H4 (cell line): ENCODE measurements around the gene LCE6A. TPM values are rescaled to one million over a fixed set of nuclear protein-coding genes. Genes with fewer than 3 reads are reported as not detected.
A peak's percentile ranks its signal among the peaks of the same experiment; 100 is the strongest.

Experiments used
- DNase-seq: peaks from one replicate; pipeline ENCODE4 v3.0.0-alpha.2; 2015; ENCODE audit warnings: low spot score
- total RNA-seq: library from RNA; depleted of rRNA; stranded (reverse); fragments of >200 nt; shearing (Covaris generic); gene quantifications from 2 replicates; pipeline ENCODE4 v1.2.3, GENCODE V29; 2014; rRNA removed

The LCE6A gene
- total RNA-seq, 1 experiment from 2014 or later, result not detected

DNA sequence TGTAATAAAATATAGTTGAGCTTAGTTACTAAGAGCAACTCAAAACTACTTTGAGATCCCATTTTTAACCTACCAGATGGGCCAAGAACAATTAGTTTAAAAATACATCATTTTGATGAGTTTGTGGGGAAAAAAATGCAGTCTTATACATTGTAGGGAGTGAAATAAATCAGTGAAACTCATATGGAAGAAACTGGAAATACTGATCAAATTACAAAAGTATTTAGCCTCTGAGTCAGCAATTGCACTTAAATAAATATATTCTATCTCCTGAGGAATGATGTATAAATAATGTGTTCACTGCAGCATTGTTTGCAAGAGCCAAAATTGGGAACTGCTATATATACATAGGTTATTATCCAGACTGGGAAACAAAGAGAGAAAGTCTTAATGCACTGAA is 30.8 kb downstream of the LCE6A start:
- DNase-seq, result no peak

DNA sequence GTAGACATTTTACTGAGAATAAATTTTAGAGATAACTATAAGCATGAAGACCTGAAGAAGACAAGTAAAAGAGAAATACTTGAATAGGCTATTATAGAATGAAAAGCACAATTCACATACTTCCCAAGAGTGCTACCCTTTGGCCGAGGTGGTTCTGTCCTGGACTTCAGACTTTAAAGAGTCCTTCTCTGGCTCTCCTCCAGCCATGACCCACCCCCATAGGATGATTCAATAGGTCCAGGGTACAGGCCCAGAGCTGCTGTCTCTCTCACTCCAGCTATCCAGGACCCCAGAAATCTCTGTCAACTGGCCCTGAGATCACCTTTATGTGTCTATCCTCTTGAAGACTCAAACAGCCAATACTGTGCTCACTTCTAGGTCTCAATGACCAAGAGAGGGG is 34.2 kb downstream of the LCE6A start:
- DNase-seq, result no peak

DNA sequence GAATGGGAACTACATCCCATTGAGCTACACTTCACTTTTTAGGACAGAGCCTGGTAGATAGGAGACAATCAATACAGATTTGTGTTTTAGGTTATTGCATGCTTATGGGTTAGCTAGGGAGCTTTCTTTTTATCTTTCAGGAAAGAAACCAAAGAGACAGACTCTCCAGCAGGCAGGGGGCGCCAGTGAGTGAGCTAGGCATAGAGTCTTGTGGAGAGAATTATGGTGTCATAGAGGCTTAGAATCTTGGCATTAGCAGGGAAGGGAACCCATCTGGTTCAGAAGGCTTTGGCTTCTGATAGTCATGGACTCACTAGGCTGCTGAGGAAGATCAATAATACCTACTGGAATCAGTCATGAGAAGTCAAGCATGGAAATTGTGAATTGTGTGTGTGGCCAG is 35.4 kb downstream of the LCE6A start, which contains the start of gene SMCP:
TSS of gene SMCP (plus strand) at position 281 of the 400 bp plus-strand sequence. CDS start 6,101 bp downstream, outside the sequence.
- DNase-seq, result no peak

DNA sequence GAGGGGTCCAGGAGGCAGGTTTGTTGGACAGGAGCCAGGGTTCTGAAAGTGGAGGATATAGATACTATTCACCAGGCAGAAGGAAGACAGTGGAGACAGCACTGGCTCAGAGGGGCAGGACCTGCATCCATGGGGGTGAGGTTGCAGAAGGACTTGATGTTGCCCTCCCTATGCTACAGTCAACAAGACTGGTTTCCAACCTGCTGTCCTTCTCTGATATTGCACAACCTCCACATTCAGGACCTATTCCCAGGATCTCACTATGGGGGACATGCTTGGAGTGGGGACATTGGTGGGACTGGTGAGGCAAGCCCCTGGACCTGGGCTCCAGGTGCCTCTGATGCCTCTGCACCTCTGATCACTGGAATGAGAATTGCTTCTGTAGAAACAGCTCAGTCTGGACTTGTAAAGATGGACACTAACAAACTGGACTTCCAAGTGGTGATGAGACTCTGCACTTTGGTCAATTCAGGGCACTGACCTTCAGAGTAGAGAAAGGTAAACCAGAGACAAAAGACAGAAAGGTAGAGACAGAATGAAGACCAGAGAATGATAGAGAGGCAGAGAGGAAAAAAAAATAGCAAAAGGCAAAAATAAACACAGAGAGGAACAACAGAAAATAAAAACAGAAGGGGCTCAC is 37.0 kb downstream of the LCE6A start:
- DNase-seq, result no peak

DNA sequence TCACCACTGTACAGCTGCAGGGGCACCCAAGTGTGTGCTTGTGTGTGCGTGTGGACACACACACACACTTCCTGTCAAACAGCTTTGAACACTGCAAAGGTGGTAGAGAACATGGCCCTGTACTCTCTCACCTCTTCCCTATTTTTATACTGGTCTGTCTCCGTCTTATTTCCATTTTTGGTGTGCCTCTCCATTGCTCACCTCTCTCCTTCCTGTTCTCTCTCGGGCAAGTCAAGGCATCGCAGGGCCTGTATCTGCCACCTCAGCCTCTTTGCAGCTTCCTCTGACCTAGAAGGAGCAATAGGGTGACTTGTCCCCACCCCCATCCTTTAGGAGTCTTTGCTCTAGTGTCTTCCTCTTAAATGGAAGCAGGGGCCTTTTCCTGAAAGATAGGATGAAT is 37.7 kb downstream of the LCE6A start:
- DNase-seq, result no peak

DNA sequence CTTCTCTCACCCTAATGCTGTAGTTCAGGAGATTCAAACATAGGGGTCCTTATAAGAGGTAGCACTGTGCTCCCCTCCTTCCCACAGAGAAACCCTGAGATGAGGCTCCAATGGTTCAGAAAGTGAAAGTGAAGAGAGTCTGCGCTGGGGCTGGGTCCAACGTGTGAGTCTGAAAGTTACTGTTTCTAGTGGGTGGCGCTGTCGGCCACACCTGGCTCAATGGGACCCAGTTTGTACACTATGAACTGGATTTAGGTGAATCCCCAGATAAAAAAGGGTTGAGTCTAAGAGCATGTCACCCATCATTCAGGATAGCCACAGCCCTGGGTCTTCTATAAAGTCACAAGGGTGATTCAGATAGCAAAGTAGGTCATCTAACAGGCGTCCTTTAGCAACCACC is 38.3 kb downstream of the LCE6A start:
- DNase-seq, result no peak

DNA sequence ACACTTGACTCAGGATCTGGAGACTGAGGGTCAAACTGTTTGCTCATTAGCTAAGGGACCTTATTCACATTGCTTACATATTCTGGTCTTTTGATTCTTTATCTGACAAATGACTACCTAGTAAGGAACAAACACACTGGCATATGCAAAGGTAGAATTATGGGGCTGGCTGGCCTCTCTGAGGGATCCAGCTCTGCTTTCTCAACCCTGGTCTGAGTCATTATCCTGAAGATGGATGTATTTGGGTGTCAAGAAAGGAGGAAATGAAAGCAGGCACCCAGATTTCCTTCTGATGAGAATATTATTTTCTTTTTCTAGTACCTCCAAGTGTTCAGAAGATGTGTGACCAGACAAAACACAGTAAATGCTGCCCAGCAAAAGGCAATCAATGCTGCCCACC is 41.4 kb downstream of the LCE6A start:
- DNase-seq, result no peak

DNA sequence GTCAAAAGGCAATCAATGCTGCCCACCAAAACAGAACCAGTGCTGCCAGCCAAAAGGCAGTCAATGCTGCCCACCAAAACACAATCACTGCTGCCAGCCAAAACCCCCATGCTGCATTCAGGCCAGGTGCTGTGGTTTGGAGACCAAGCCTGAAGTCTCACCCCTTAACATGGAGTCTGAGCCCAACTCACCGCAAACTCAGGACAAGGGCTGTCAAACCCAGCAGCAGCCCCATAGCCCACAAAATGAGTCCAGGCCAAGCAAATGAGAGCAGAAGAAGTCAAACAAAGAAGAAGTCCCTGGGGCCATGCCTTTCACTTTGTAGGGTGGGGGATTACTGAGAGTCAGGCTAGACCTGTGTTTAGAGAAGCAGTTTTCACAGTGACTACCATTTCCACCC is 41.9 kb downstream of the LCE6A start:
- DNase-seq, result no peak

DNA sequence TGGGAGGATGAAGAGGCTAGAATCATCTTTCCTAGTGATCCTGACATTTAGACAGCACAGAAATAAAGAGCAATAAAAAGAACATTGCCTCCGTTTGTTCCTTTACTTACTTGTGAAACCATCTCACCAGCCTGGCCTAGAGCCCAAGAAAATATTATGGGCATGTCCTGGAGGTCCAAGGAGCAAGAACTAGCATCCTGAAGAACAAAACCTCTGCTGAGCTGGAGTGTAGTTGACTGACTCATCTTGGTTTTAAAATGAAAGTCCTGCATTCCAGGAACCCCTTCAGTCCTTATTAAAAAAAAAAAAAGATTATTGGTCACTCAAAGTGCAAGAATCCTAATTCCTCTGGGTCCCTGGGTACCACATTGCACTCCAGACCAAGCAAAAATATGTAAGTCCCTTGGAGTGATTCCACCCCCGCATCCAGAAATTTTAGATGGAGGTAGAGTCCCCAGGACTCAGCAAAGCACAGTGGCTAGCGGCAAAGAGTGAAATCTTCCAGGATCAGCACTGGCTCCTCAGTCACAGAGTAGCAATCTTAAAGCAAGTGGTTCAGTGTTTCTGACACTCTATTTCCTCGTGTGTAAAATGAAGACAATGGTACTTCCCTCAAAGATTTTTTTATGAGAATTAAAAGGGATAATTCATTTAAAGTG is 42.4 kb downstream of the LCE6A start:
- peak; percentile 23 for DNase-seq

DNA sequence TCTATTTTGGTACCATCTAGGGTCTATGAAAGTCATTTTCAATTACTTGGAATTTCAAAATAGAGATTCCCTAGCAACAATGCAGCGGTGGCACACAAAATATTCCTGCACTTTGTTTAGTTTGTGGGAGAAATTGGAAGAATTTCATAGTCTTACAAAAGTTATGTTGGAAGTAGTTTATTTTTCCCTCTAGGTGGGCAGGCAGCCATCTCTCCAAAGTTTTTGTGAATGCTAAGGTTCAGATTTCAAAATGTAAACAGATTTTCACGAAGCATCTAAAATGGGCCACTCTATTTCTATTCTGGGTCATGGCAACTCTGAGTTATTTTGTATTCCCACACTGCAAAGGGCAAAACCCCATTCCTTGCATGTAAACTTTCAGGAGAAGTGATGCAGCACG is 43.4 kb downstream of the LCE6A start:
- DNase-seq, result peak; percentile 35

DNA sequence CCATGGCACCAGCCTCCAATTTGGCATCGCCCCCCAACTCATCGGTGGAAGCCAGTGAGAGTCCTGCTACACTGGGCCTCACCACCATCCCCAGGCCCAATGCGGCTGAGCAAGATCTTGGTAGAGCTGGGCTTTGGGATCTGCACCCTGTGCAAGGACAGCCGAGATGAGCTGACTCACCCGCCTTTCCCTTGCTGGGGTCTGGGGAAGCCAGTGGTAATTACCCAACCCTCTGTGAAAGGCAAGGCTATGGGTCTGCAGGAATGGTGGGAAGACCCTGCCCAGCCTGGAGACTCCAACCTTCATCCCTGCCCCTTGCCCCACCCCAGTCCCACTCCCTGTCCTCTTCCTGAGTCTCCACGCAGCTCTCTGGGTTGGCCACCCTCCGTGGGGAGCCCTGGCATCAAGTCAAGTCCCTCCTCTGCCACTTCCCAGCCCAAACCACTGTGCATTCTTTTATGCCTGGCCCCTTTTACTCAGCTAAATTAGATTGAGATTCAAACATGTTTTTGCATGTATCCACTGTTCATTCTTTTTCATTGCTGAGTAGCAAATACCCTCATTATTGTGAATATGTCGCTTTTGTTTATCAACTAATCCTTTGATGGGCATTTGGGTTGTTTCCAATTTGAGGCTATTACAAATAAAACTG is 44.2 kb downstream of the LCE6A start:
- peak; percentile 18 for DNase-seq

DNA sequence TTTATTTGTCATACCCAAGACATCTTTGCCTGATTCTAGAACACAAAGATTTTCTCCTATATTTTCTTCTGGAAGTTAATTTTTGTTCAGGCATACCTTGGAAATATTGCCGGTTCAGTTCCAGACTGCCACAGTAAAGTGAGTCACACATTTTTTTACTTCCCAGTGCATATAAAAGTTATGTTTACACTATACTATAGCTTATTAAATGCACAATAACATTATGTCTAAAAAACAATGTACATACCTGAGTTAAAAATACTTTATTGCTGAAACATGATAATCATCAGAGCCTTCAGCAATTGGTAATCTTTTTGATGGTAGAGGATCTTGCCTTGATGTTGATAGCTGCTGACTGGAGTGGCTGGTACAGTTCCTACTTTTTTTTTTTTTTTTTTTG is 45.5 kb downstream of the LCE6A start:
- DNase-seq, result no peak

Other genes starting within 250 kb of the LCE6A start
- not detected in 2 replicates for gene LCE3C, start 242.6 kb upstream of the LCE6A start, total RNA-seq
- not detected in 2 replicates for gene LCE3B, start 229.0 kb upstream of the LCE6A start, total RNA-seq
- not detected in 2 replicates for gene LCE3A, start 219.8 kb upstream of the LCE6A start, total RNA-seq
- not detected in 2 replicates for gene LCE2D, start 179.5 kb upstream of the LCE6A start, total RNA-seq
- not detected in 2 replicates for gene LCE2C, start 167.6 kb upstream of the LCE6A start, total RNA-seq
- gene LCE2B, start 156.7 kb upstream of the LCE6A start, total RNA-seq, result not detected in 2 replicates
- not detected in 2 replicates for gene LCE2A, start 144.5 kb upstream of the LCE6A start, total RNA-seq
- gene LCE4A, start 134.7 kb upstream of the LCE6A start, total RNA-seq, result not detected in 2 replicates
- gene KPRP, start 84.8 kb upstream of the LCE6A start, total RNA-seq, result not detected in 2 replicates
- not detected in 2 replicates for gene LCE1F, start 67.7 kb upstream of the LCE6A start, total RNA-seq
- gene LCE1E, start 56.6 kb upstream of the LCE6A start, total RNA-seq, result not detected in 2 replicates
- not detected in 2 replicates for gene LCE1D, start 46.1 kb upstream of the LCE6A start, total RNA-seq
- not detected in 2 replicates for gene LCE1C, start 36.2 kb upstream of the LCE6A start, total RNA-seq
- gene LCE1B, start 30.9 kb upstream of the LCE6A start, total RNA-seq, result not detected in 2 replicates
- not detected in 2 replicates for gene LCE1A, start 15.4 kb upstream of the LCE6A start, total RNA-seq
- gene LCE7A, start 17.1 kb downstream of the LCE6A start, total RNA-seq, result not detected in 2 replicates
- gene SMCP, start 35.5 kb downstream of the LCE6A start, total RNA-seq, result not detected in 2 replicates
- gene IVL, start 65.7 kb downstream of the LCE6A start, total RNA-seq, result not detected in 2 replicates
- not detected in 2 replicates for gene SPRR5, start 104.3 kb downstream of the LCE6A start, total RNA-seq
- gene SPRR4, start 127.8 kb downstream of the LCE6A start, total RNA-seq, result not detected in 2 replicates
- not detected in 2 replicates for gene SPRR1A, start 141.2 kb downstream of the LCE6A start, total RNA-seq
- not detected in 2 replicates for gene SPRR3, start 158.9 kb downstream of the LCE6A start, total RNA-seq
- gene SPRR1B, start 188.3 kb downstream of the LCE6A start, total RNA-seq, result not detected in 2 replicates
- not detected in 2 replicates for gene SPRR2D, start 198.3 kb downstream of the LCE6A start, total RNA-seq
- gene SPRR2A, start 214.7 kb downstream of the LCE6A start, total RNA-seq, result not detected in 2 replicates
- not detected in 2 replicates for gene SPRR2B, start 228.8 kb downstream of the LCE6A start, total RNA-seq